ENCODE measurements around the gene ASB2. TPM values are rescaled to one million over a fixed set of nuclear protein-coding genes. Genes with fewer than 3 reads are reported as not detected.
A peak's percentile ranks its signal among the peaks of the same experiment; 100 is the strongest.

Gene ASB2
- total and polyA plus RNA-seq, 2 of the 4 experiments (the other 2 are of a cell fraction): 0.54 to 0.77 TPM

DNA sequence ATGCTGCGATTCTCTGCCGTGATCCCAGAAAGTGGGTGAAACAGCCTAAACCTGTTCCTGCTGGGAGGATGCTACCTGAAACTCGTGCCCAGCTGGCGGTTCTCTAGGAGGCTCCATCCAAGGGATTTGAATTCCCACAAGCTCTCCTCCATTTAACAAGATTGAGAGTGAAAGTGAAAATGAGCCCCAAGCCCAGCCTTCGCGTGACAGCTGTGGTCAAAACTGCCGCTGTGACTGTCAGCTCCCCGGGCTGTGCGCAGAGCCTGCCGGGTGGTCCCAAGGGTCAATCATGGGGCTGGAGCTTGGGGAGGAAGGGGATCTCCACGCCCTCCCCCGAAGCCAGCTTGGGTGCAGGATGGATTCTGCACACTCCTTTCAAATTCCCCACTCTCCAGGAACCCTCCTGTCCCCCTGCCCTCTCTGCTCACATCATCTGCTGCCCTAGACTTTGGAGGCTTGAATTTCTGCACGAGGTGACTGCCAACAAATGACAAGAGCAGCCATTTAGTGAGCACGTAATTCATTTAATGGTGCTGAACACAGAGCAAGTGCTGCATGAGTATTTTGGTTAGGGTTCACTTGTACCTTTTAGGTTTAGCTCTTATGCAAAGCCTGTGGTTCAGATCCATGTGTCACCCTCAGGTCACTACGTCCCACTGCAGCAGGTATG lies 5.3 kb downstream of the ASB2 start (continued):
- TF ChIP-seq CHD1 (IDR thresholded peaks at IDR 0.05; ENCODE audit: low read depth, low read length): no peak

DNA sequence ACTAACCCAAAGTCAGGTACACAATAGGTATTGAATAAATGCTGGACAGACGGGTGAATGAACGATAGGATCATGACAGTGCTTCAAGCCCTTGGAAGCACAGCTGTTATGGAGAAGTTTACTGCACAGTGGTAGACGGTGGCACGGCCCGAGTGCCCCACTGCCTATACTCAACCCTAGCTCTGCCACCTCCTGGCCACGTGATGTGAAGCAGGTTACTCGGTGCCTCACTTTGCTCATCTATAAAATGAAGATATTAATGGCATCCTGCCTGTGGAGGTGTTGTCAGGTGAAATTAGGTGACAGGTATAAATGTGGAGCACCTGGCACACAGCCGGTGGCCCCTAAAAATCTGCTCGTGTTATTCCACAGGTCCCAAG lies 5.8 kb downstream of the ASB2 start:
- Histone ChIP-seq H3K4me1 (ENCODE audit: control insufficient read depth, insufficient read depth, low read length) (peaks cover 8% of the 10 kb centered on the region), H4K8ac (ENCODE audit: low read depth in 2 of 2, low read length in 2 of 2) (no peak overlapping the region), H3K9me3 (ENCODE audit: control insufficient read depth, insufficient read depth, low read length) (no peaks in the 10 kb centered on the region), H2AK5ac (ENCODE audit: low read depth, low read length) (no peak overlapping the region), H3K4ac (ENCODE audit: low read depth, low read length) (no peak overlapping the region), H3K4me3 (ENCODE audit: insufficient read depth, low read depth, low read length) (no peak overlapping the region), H3K27ac (ENCODE audit: insufficient read depth, low read length) (no peak overlapping the region), H3K36me3 (ENCODE audit: control insufficient read depth, insufficient read depth, low read length) (no peaks in the 10 kb centered on the region), H2AK9ac (replicated peaks; ENCODE audit: low read depth, low read length, poor library complexity) (no peak overlapping the region), H3K27me3 (ENCODE audit: control insufficient read depth, insufficient read depth, low read length) (peaks cover 2% of the 10 kb centered on the region; the same call in 1 of the 2 replicates), H4K91ac (ENCODE audit: insufficient read depth, low read depth, low read length) (no peak overlapping the region), H3K14ac (replicated peaks; ENCODE audit: low read depth, low read length) (no peak overlapping the region), H2BK120ac (ENCODE audit: low read depth, low read length) (0 out of 2 replicates have a peak overlapping the region, but pooled peaks have one; percentile 13), H2BK15ac (ENCODE audit: low read depth, low read length) (no peak overlapping the region), H3K23ac (ENCODE audit: low read depth, low read length) (no peak overlapping the region), H3K9me1 (ENCODE audit: insufficient read depth, low read length) (peaks cover 5% of the 10 kb centered on the region; the same call in 1 of the 2 replicates), H3K9ac (ENCODE audit: low read depth, low read length) (no peak overlapping the region), H4K20me1 (ENCODE audit: insufficient read depth, low read length) (no peaks in the 10 kb centered on the region; the same call in 1 of the 2 replicates), H2BK5ac (ENCODE audit: low read depth, low read length, poor library complexity, severe bottlenecking) (no peak overlapping the region), H3K56ac (ENCODE audit: extremely low read depth, insufficient read depth, low read length) (no peak overlapping the region), H3K79me1 (ENCODE audit: low read depth in 1 of 2, low read length in 2 of 2) (no peaks in the 10 kb centered on the region), H4K5ac (ENCODE audit: low read depth, low read length) (no peak overlapping the region), H2AFZ (replicated peaks; ENCODE audit: low read length, poor library complexity) (peak overlapping the region; percentile 69), H3K4me2 (ENCODE audit: low read depth, low read length) (peak overlapping the region; percentile 77; the same call in 1 of the 2 replicates), H2BK20ac (ENCODE audit: low read depth, low read length) (no peak overlapping the region), H3K18ac (ENCODE audit: low read depth, low read length) (no peak overlapping the region)
- intact Hi-C loops (cut with micrococcal nuclease) (no loop called here), dilution Hi-C loops (cut with HindIII; ENCODE audit: low sequenced_read_pairs, unreplicated experiment) (no loop called here), in situ Hi-C loops (cut with MboI; ENCODE audit: low sequenced_read_pairs) (no loop called here)
- 85% methylated on average over 4 of the region's 9 CpGs; no CpG with 5 or more reads in 1 of the 2 experiments for WGBS, 2 experiments (ENCODE audit: extremely low coverage in 2 of 2, insufficient read length in 1 of 2)
- CTCF ChIA-PET: interaction anchor here (1.1 to 2.3 kb wide), 2 partner anchors 31 to 34 kb away, joined by 3 to 9 read pairs; no protein-coding TSS in a partner anchor
- TF ChIP-seq MAZ (IDR thresholded peaks at IDR 0.05; ENCODE audit: borderline replicate concordance, low read depth, low read length) (no peak), RAD21 (IDR thresholded peaks at IDR 0.05; ENCODE audit: low read length) (peak; percentile 31; the same call in 1 of the 2 replicates), SMC3 (IDR thresholded peaks at IDR 0.05; ENCODE audit: low read depth, low read length) (peak; percentile 32; the same call in 1 of the 2 replicates)
- TF ChIP-seq, protein P1, sequence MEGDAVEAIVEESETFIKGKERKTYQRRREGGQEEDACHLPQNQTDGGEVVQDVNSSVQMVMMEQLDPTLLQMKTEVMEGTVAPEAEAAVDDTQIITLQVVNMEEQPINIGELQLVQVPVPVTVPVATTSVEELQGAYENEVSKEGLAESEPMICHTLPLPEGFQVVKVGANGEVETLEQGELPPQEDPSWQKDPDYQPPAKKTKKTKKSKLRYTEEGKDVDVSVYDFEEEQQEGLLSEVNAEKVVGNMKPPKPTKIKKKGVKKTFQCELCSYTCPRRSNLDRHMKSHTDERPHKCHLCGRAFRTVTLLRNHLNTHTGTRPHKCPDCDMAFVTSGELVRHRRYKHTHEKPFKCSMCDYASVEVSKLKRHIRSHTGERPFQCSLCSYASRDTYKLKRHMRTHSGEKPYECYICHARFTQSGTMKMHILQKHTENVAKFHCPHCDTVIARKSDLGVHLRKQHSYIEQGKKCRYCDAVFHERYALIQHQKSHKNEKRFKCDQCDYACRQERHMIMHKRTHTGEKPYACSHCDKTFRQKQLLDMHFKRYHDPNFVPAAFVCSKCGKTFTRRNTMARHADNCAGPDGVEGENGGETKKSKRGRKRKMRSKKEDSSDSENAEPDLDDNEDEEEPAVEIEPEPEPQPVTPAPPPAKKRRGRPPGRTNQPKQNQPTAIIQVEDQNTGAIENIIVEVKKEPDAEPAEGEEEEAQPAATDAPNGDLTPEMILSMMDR (conservative IDR thresholded peaks at IDR 0.05; ENCODE audit: low read depth, low read length): peak; percentile 37
- TF ChIP-seq, protein P2, sequence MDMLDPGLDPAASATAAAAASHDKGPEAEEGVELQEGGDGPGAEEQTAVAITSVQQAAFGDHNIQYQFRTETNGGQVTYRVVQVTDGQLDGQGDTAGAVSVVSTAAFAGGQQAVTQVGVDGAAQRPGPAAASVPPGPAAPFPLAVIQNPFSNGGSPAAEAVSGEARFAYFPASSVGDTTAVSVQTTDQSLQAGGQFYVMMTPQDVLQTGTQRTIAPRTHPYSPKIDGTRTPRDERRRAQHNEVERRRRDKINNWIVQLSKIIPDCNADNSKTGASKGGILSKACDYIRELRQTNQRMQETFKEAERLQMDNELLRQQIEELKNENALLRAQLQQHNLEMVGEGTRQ (IDR thresholded peaks at IDR 0.05; ENCODE audit: low read depth, low read length): no peak
- TF ChIP-seq, protein P3, sequence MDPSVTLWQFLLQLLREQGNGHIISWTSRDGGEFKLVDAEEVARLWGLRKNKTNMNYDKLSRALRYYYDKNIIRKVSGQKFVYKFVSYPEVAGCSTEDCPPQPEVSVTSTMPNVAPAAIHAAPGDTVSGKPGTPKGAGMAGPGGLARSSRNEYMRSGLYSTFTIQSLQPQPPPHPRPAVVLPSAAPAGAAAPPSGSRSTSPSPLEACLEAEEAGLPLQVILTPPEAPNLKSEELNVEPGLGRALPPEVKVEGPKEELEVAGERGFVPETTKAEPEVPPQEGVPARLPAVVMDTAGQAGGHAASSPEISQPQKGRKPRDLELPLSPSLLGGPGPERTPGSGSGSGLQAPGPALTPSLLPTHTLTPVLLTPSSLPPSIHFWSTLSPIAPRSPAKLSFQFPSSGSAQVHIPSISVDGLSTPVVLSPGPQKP (IDR thresholded peaks at IDR 0.05; ENCODE audit: borderline replicate concordance, low read depth, low read length): no peak
- ATAC-seq (ENCODE audit: low read depth) (no peak; the same call in 1 of the 2 replicates), DNase-seq (no peak)
- no TSS peak for BruUV-seq (replicated peaks)
- POLR2A ChIA-PET (ENCODE audit: unreplicated experiment): no interaction called here

All from IMR-90 (cell line).